ENCODE results near the gene ABI3. TPM values are rescaled to one million over a fixed set of nuclear protein-coding genes. Genes with fewer than 3 reads are reported as not detected.
A peak's percentile ranks its signal among the peaks of the same experiment; 100 is the strongest.
"Not testable (repeated sequence)": the region's sequence is repeated elsewhere in the genome, so short reads cannot be mapped to it uniquely, and the experiment has no call there.

The ABI3 gene
- total and polyA plus RNA-seq, 7 donors = 1.1 to 3.8 (median 2.5) TPM

GRCh38 chr17:49170216-49170615, 40.3 kb upstream of the ABI3 start:
- DNase-seq (no peak), ATAC-seq (no peak)
- intact Hi-C loops (cut with DNase I) = no loop called here
- no peak for TF ChIP-seq CTCF (IDR thresholded peaks at IDR 0.05)
- no peak overlapping the region for H3K27ac ChIP-seq
- H3K9me3 ChIP-seq = peaks cover 5% of the 10 kb centered on the region
- 46 to 71% (median 59%) methylated on average over 2 of the region's 2 CpGs for WGBS, 3 donors
- no peaks in the 10 kb centered on the region for H3K4me1 ChIP-seq
- H3K4me3 ChIP-seq = no peak overlapping the region
- H3K36me3 ChIP-seq (ENCODE audit: insufficient read depth in 1 of 2, low read depth in 1 of 2) = no peaks in the 10 kb centered on the region
- H3K27me3 ChIP-seq (ENCODE audit: insufficient read depth in 3 of 3, low read length in 2 of 3) = peaks cover 0 to 56% (median 12%) of the 10 kb centered on the region in 3 donors

GRCh38 chr17:49170711-49171110, 39.8 kb upstream of the ABI3 start:
- peaks cover 0 to 54% (median 12%) of the 10 kb centered on the region in 3 donors for H3K27me3 ChIP-seq (ENCODE audit: insufficient read depth in 3 of 3, low read length in 2 of 3)
- H3K27ac ChIP-seq; DNase-seq; H3K36me3 ChIP-seq (ENCODE audit: insufficient read depth in 1 of 2, low read depth in 1 of 2); H3K9me3 ChIP-seq; H3K4me3 ChIP-seq; H3K4me1 ChIP-seq; intact Hi-C loops (cut with DNase I); ATAC-seq: not testable (repeated sequence)
- 76 to 79% (median 76%) methylated on average over 3 of the region's 3 CpGs for WGBS, 3 donors

- peaks cover 18% of the 10 kb centered on the region for H3K9me3 ChIP-seq
- H3K4me3 ChIP-seq = not testable (repeated sequence)
Measured at GRCh38 chr17:49175978-49176377, 34.5 kb upstream of the ABI3 start.

GRCh38 chr17:49180303-49180702, 30.2 kb upstream of the ABI3 start:
- Histone ChIP-seq H3K27ac (no peak overlapping the region), H3K27me3 (ENCODE audit: insufficient read depth in 3 of 3, low read length in 2 of 3) (peaks cover 0 to 6% (median 0%) of the 10 kb centered on the region in 3 donors), H3K4me3 (no peak overlapping the region), H3K36me3 (ENCODE audit: insufficient read depth in 1 of 2, low read depth in 1 of 2) (no peaks in the 10 kb centered on the region), H3K4me1 (no peaks in the 10 kb centered on the region), H3K9me3 (peaks cover 12% of the 10 kb centered on the region)
- DNase-seq = peak; percentile 52 to 70
- 10 to 13% (median 11%) methylated on average over 5 of the region's 5 CpGs for WGBS, 3 donors
- TF ChIP-seq CTCF (IDR thresholded peaks at IDR 0.05) = peak; percentile 72
- intact Hi-C loops (cut with DNase I) = loop anchor here in 1 of 2 donors (1.0 to 5.0 kb wide), 2 partner anchors 47 to 112 kb away; no protein-coding TSS in a partner anchor
- peak in 3 of 4 donors; percentile 53 to 71 (median 62) for ATAC-seq

More at GRCh38 chr17:49175978-49176377, 34.5 kb upstream of the ABI3 start:
- H3K4me1 ChIP-seq; H3K36me3 ChIP-seq (ENCODE audit: insufficient read depth in 1 of 2, low read depth in 1 of 2); DNase-seq; intact Hi-C loops (cut with DNase I); H3K27ac ChIP-seq; ATAC-seq: not testable (repeated sequence)
- H3K27me3 ChIP-seq (ENCODE audit: insufficient read depth in 3 of 3, low read length in 2 of 3) = peaks cover 0 to 17% (median 2%) of the 10 kb centered on the region in 3 donors
- 82 to 91% (median 88%) methylated on average over 11 of the region's 11 CpGs for WGBS, 3 donors

- peaks cover 0 to 6% (median 0%) of the 10 kb centered on the region in 3 donors for H3K27me3 ChIP-seq (ENCODE audit: insufficient read depth in 3 of 3, low read length in 2 of 3)
- intact Hi-C loops (cut with DNase I) = loop anchor here in 1 of 2 donors (1.0 to 5.0 kb wide), 2 partner anchors 46 to 111 kb away; no protein-coding TSS in a partner anchor
- H3K27ac ChIP-seq = no peak overlapping the region
- no peak for DNase-seq
- H3K4me3 ChIP-seq = no peak overlapping the region
- H3K4me1 ChIP-seq = no peaks in the 10 kb centered on the region
- TF ChIP-seq CTCF (IDR thresholded peaks at IDR 0.05) = no peak
- 73 to 80% (median 75%) methylated on average over 6 of the region's 6 CpGs for WGBS, 3 donors
- H3K9me3 ChIP-seq = peaks cover 6% of the 10 kb centered on the region
- no peak for ATAC-seq
- H3K36me3 ChIP-seq (ENCODE audit: insufficient read depth in 1 of 2, low read depth in 1 of 2) = no peaks in the 10 kb centered on the region
Measured at GRCh38 chr17:49180998-49181635, 29.4 kb upstream of the ABI3 start.
